GM21367 (cell line): ENCODE measurements around the gene ARHGDIB.
A peak's percentile ranks its signal among the peaks of the same experiment; 100 is the strongest.

Experiments
- ATAC-seq: cut with Tn5 transposase; IDR thresholded peaks from one replicate; pipeline ENCODE4 v1.9.1; 2021; ENCODE audit not compliant: unreplicated experiment

ARHGDIB gene

GRCh38 chr12:14984036-14984435, 22.6 kb upstream of the ARHGDIB start:
- ATAC-seq, result no peak

GRCh38 chr12:14982991-14983390, 21.6 kb upstream of the ARHGDIB start:
- no peak for ATAC-seq

GRCh38 chr12:14982562-14982961, 21.2 kb upstream of the ARHGDIB start:
- ATAC-seq, result no peak

GRCh38 chr12:14981049-14981448, 19.6 kb upstream of the ARHGDIB start:
- ATAC-seq, result no peak

GRCh38 chr12:14979468-14979867, 18.1 kb upstream of the ARHGDIB start:
- no peak for ATAC-seq

- no peak for ATAC-seq
These were observed 15.3 kb upstream of the ARHGDIB start for GRCh38 chr12:14976658-14977057.

GRCh38 chr12:14975457-14975856, 14.1 kb upstream of the ARHGDIB start:
- ATAC-seq, result no peak

- ATAC-seq, result no peak
These were observed 13.2 kb upstream of the ARHGDIB start for GRCh38 chr12:14974633-14975032.

- ATAC-seq, result no peak
These were observed 11.4 kb upstream of the ARHGDIB start, which contains the start of gene PDE6H for GRCh38 chr12:14972816-14973215. TSS of gene PDE6H (plus strand) at chr12:14973042. CDS start at chr12:14978013, 4,971 bp downstream.

GRCh38 chr12:14970473-14970872, 9.1 kb upstream of the ARHGDIB start:
- no peak for ATAC-seq

- no peak for ATAC-seq
These were observed 7.1 kb upstream of the ARHGDIB start for GRCh38 chr12:14968478-14968877.

GRCh38 chr12:14965221-14965620, 3.8 kb upstream of the ARHGDIB start:
- no peak for ATAC-seq

GRCh38 chr12:14964406-14964805, 3.0 kb upstream of the ARHGDIB start:
- no peak for ATAC-seq

GRCh38 chr12:14963520-14963919, 2.1 kb upstream of the ARHGDIB start:
- no peak for ATAC-seq

GRCh38 chr12:14962797-14963196, 1.4 kb upstream of the ARHGDIB start:
- ATAC-seq, result no peak

GRCh38 chr12:14962153-14962539, 745 bp upstream of the ARHGDIB start:
- no peak for ATAC-seq

- peak; percentile 26 for ATAC-seq
These were observed 594 bp downstream of the ARHGDIB start for GRCh38 chr12:14960548-14961465.

GRCh38 chr12:14959916-14960496, 1.4 kb downstream of the ARHGDIB start:
- no peak for ATAC-seq

- ATAC-seq, result no peak
These were observed 1.9 kb downstream of the ARHGDIB start for GRCh38 chr12:14959463-14959862.

- ATAC-seq, result no peak
These were observed 2.3 kb downstream of the ARHGDIB start for GRCh38 chr12:14959126-14959440.

- no peak for ATAC-seq
These were observed 2.9 kb downstream of the ARHGDIB start for GRCh38 chr12:14958361-14959125.
